Mammary epithelial cell (primary cell): ENCODE measurements around the gene NCAPD3.

Source experiments
- EZH2 ChIP-seq: IDR thresholded peaks from 2 replicates; pipeline ENCODE4 v1.6.1; 2012; ENCODE audit warnings: low read length, inconsistent platforms, borderline replicate concordance
- TF ChIP-seq, protein P1 (sequence below), 2 donors: IDR thresholded peaks in 1 of 2; conservative IDR thresholded peaks in 1 of 2; 2 replicates each; pipeline ENCODE4 v1.5.1; 2011 to 2012; ENCODE audit warnings: inconsistent platforms in 2 of 2, low read length in 2 of 2, mild to moderate bottlenecking in 2 of 2, control low read depth in 1 of 2, low read depth in 1 of 2; ENCODE audit not compliant: insufficient read depth in 1 of 2; ENCODE audit errors: extremely low read depth in 1 of 2

DNA sequence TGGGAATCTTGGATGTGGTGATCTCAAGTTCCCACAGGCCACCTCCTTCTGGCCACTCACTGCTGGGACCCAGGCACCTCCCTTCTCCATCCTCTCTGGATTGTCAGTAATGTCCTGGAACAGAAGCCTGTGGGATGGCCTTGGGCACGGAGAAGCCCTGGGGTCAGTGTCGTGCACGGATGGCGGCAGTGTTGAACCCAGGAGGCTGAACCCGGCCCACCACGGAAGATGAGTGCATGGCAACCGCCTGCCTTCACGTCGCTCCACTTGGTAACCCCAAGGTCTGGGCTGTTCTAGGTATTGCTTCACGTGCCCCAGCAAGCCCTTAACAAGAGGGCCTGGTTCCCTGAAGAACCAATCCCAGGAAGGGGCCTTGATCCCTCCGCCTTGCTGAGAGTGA, 22.3 kb upstream of the NCAPD3 start:
- no peak for TF ChIP-seq EZH2
- TF ChIP-seq, protein P1, sequence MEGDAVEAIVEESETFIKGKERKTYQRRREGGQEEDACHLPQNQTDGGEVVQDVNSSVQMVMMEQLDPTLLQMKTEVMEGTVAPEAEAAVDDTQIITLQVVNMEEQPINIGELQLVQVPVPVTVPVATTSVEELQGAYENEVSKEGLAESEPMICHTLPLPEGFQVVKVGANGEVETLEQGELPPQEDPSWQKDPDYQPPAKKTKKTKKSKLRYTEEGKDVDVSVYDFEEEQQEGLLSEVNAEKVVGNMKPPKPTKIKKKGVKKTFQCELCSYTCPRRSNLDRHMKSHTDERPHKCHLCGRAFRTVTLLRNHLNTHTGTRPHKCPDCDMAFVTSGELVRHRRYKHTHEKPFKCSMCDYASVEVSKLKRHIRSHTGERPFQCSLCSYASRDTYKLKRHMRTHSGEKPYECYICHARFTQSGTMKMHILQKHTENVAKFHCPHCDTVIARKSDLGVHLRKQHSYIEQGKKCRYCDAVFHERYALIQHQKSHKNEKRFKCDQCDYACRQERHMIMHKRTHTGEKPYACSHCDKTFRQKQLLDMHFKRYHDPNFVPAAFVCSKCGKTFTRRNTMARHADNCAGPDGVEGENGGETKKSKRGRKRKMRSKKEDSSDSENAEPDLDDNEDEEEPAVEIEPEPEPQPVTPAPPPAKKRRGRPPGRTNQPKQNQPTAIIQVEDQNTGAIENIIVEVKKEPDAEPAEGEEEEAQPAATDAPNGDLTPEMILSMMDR (conservative IDR thresholded peaks at IDR 0.05 in 1 of 2, IDR thresholded peaks at IDR 0.05 in 1 of 2; ENCODE audit: extremely low read depth in 1 of 2, insufficient read depth in 1 of 2, low read depth in 1 of 2, low read length in 2 of 2): no peak
